Liver (tissue), 3 donors: Measurements from ENCODE around the gene SPG21.

Experiments
- ATF3 ChIP-seq: IDR thresholded peaks from 2 replicates; pipeline ENCODE4 v1.6.1; 2016; ENCODE audit warnings: antibody characterized with exemption
- CTCF ChIP-seq: fragments of 150-350 bp; IDR thresholded peaks from 2 replicates; pipeline ENCODE4 v1.5.1; 2017; ENCODE audit warnings: improper control_type of control experiment, low read depth, low read length; ENCODE audit not compliant: missing input control
- EGR1 ChIP-seq, 2 donors: IDR thresholded peaks; 2 replicates each; pipeline ENCODE4 v1.6.1; 2016 to 2018; ENCODE audit warnings: antibody characterized with exemption in 2 of 2, low read depth in 2 of 2
- FOXA1 ChIP-seq: IDR thresholded peaks from 2 replicates; pipeline ENCODE4 v1.6.1; 2016; ENCODE audit warnings: antibody characterized with exemption
- GABPA ChIP-seq, 2 donors: IDR thresholded peaks in 1 of 2; conservative IDR thresholded peaks in 1 of 2; 2 replicates each; pipeline ENCODE4 v1.6.1; 2016; ENCODE audit warnings: antibody characterized with exemption in 2 of 2, mild to moderate bottlenecking in 1 of 2, moderate library complexity in 1 of 2
- HNF4A ChIP-seq, 2 donors: conservative IDR thresholded peaks; 2 replicates each; pipeline ENCODE4 v1.6.1; 2016; ENCODE audit warnings: antibody characterized with exemption in 2 of 2, mild to moderate bottlenecking in 2 of 2
- MAX ChIP-seq: IDR thresholded peaks from 2 replicates; pipeline ENCODE4 v1.6.1; 2016; ENCODE audit warnings: antibody characterized with exemption
- RAD21 ChIP-seq, 2 donors: IDR thresholded peaks; 2 replicates each; pipeline ENCODE4 v1.6.1; 2016; ENCODE audit warnings: antibody characterized with exemption in 2 of 2, mild to moderate bottlenecking in 2 of 2
- REST ChIP-seq: IDR thresholded peaks from 2 replicates; pipeline ENCODE4 v1.6.1; 2016; ENCODE audit warnings: antibody characterized with exemption, mild to moderate bottlenecking
- SP1 ChIP-seq: IDR thresholded peaks from 2 replicates; pipeline ENCODE4 v1.6.1; 2018; ENCODE audit warnings: antibody characterized with exemption, mild to moderate bottlenecking
- TAF1 ChIP-seq: conservative IDR thresholded peaks from 2 replicates; pipeline ENCODE4 v1.6.1; 2016; ENCODE audit warnings: antibody characterized with exemption, mild to moderate bottlenecking
- YY1 ChIP-seq: IDR thresholded peaks from 2 replicates; pipeline ENCODE4 v1.6.1; 2016; ENCODE audit warnings: antibody characterized with exemption, mild to moderate bottlenecking
- ZBTB33 ChIP-seq: IDR thresholded peaks from 2 replicates; pipeline ENCODE4 v1.6.1; 2016; ENCODE audit warnings: antibody characterized with exemption
- donor health status: healthy.
- donor health status: healthy.

- TF ChIP-seq CTCF (no peak), TAF1 (no peak), ATF3 (no peak), REST (no peak), MAX (no peak), RAD21 (IDR thresholded peaks at IDR 0.05) (no peak), YY1 (no peak), GABPA (IDR thresholded peaks at IDR 0.05 in 1 of 2, conservative IDR thresholded peaks at IDR 0.05 in 1 of 2) (no peak), ZBTB33 (no peak), EGR1 (IDR thresholded peaks at IDR 0.05; ENCODE audit: low read depth in 2 of 2) (no peak), HNF4A (conservative IDR thresholded peaks at IDR 0.05) (no peak), SP1 (no peak), FOXA1 (no peak)
These were observed 38.6 kb upstream of the SPG21 start for GRCh38 chr15:65028338-65028737.
